H54 (cell line): Measurements from ENCODE around the gene THEM4.
"Not testable (repeated sequence)": the region's sequence is repeated elsewhere in the genome, so short reads cannot be mapped to it uniquely, and the experiment has no call there.

Source experiments
- DNase-seq: peaks from one replicate; pipeline ENCODE4 v3.0.0; 2011; ENCODE audit warnings: low spot score, mixed read lengths; ENCODE audit not compliant: insufficient read length
- FAIRE-seq: peaks from 3 replicates; lab custom pipeline; 2011; peaks lifted over from hg19 to GRCh38; lab: Jason Lieb, UNC
- POLR2A ChIP-seq: IDR thresholded peaks from 2 replicates; pipeline ENCODE4 v1.6.1; 2011; ENCODE audit warnings: low read depth, mild to moderate bottlenecking, low read length

The THEM4 gene

GRCh38 chr1:151892190-151892589, 17.1 kb downstream of the THEM4 start:
- no peak for TF ChIP-seq POLR2A
- no peak for FAIRE-seq
- DNase-seq = no peak

GRCh38 chr1:151891512-151891911, 17.8 kb downstream of the THEM4 start:
- DNase-seq (no peak), FAIRE-seq (no peak)
- TF ChIP-seq POLR2A = no peak

DNA sequence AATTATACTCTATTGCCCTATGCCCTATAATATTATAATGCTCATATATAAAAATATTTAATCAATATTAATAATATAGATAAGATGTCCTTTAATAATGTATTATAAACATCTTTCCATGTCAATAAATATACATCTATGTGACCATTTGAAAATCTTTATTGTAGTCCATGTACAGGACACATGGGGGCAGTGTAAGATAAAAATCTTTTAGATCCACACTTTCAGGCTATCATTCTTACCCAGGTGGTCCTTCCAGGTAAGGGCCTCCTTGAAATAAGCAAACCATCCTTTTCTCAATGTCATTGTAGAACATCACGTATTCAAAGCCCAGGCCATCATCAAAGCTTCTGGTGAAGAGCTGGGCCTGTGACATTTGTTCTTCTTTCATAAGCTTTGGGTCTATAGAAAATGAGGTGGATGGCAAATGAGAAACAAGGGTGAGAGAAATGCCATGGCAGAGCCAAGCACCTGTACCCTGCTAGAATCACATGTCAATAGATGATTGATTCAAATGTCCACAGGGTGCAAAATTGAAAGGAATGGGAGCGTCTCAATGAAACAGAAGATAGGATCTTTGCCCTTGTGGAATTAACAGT, 20.2 kb downstream of the THEM4 start:
- DNase-seq (no peak), FAIRE-seq (no peak)
- no peak for TF ChIP-seq POLR2A

DNA sequence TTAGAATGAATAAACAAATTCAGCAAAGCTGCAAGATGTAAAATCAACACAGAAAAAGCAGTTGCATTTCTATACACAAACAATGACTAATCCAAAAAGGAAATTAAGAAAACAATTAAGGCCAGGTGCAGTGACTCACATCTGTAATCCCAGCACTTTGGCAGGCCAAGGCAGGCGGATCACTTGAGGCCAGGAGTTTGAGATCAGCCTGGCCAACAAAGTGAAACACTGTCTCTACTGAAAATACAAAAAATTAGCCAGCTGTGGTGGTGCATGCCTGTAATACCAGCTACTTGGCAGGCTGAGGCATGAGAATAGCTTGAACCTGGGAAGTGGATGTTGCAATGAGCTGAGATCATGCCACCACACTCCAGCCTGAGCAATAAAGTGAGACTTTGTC, 22.3 kb downstream of the THEM4 start:
- FAIRE-seq (no peak), DNase-seq (no peak)
- no peak for TF ChIP-seq POLR2A

DNA sequence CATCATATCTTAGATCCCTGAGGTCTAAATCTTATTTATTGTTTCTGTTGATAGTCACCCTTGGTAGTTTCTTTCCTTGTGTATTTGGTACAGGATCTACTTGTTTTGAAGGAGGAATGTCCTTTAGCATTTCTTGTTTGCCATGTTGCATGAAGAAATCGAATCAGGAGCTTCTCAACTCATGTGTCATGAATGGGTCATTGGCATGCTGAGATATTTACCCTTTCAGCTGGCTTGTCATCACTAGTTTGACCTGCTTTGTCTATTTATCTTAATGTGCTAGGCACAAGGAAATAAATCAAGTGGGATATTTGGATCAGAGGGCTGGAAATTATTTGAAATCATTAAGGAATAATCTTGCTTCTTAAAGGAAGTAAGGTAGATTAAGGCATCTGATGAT, 23.8 kb downstream of the THEM4 start:
- DNase-seq = no peak
- no peak for TF ChIP-seq POLR2A
- FAIRE-seq = peak; percentile 45

- DNase-seq, FAIRE-seq: not testable (repeated sequence)
Measured at GRCh38 chr1:151884879-151885278, 24.4 kb downstream of the THEM4 start.

DNA sequence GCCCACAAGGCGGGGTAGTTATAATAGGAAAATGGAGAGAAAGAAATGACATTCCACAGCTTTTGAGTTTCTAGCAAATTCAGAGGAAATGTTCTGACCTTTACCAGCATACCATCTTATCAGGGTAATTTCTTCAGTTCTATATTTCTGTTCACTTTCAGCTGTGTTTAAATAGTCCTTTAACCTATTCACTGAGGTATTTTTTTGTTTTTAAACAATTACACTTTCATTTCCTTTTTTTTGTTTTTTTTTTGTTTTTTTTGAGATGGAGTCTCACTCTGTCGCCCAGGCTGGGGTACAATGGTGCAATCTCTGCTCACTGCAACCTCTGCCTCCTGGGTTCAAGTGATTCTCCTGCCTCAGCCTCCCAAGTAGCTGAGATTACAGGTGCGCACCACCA, 24.9 kb downstream of the THEM4 start:
- not testable (repeated sequence) for FAIRE-seq, DNase-seq

GRCh38 chr1:151883898-151884297, 25.4 kb downstream of the THEM4 start:
- FAIRE-seq, DNase-seq: not testable (repeated sequence)

DNA sequence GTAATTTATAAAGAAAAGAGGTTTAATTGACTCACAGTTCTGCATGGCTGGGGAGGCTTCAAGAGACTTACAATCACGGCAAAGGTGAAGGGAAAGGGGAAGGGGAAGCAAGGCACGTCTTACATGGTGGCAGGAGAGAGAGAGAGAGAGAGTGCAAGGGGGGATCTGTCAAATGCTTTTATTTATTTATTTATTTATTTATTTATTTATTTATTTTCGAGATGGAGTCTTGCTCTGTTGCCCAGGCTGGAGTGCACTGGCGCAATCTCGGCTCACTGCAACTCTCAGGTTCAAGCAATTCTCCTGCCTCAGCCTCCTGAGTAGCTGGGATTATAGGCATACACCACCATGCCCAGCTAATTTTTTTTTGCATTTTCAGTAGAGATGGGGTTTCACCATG, 26.4 kb downstream of the THEM4 start:
- DNase-seq, FAIRE-seq: not testable (repeated sequence)

DNA sequence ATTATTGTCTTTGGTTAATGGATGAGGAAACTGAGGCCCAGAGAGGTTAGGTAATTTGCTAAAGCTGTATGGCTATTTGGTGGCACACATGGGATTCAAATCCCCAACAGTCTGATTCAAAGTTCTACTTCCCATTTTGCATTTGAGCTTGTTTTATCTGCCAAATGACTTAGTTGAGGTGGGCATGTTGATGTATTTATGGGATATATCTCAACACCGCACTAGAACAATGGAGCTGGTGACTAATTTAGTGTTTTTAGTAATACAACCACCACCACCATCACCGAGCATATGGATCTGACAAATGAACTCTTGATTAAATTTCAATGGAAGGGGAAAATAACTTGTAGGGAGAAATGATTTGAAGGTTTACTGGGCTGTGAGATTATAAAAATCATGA, 26.8 kb downstream of the THEM4 start:
- TF ChIP-seq POLR2A = no peak
- FAIRE-seq (no peak), DNase-seq (no peak)

DNA sequence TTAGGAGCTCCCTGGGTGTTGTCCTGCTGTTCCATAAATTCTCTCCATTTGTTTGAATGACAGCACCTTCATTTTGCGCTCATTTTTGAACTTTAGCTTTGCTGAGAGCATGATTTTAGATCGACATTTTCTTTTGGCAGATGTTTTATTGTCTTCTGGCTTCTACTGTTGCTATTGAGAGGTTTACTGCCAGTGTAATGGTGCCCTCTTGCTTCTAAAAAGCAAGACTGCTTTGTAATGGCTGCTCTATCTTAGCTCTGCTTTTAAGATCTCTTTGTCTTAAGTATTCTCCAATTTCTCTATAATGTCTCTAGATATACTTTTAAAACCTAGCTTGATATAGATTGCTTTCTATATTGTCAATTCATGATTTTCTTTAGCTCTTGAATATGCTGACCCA, 27.8 kb downstream of the THEM4 start:
- no peak for FAIRE-seq
- TF ChIP-seq POLR2A = no peak
- no peak for DNase-seq

- DNase-seq = no peak
- FAIRE-seq = no peak
- TF ChIP-seq POLR2A = no peak
Measured at GRCh38 chr1:151875419-151876097, 33.8 kb downstream of the THEM4 start.

DNA sequence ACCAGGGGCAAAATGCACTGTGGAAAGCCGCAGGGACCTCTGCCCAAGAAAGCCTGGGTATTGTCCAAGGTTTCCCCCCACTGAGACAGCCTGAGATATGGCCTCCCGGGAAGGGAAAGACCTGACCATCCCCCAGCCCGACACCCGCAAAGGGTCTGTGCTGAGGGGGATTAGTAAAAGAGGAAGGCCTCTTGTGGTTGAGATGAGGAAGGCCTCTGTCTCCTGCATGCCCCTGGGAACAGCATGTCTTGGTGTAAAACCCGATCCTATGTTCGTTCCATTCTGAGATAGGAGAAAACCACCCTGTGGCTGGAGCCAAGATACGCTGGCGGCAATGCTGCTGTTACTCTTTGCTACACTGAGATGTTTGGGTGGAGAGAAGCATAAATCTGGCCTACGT, 36.5 kb downstream of the THEM4 start:
- FAIRE-seq, DNase-seq: not testable (repeated sequence)

GRCh38 chr1:151871284-151872030, 37.9 kb downstream of the THEM4 start:
- no peak for TF ChIP-seq POLR2A
- DNase-seq = no peak
- FAIRE-seq = no peak

- FAIRE-seq (no peak), DNase-seq (no peak)
- no peak for TF ChIP-seq POLR2A
Measured at GRCh38 chr1:151868486-151868885, 40.8 kb downstream of the THEM4 start.
